Right cardiac atrium (tissue), 5 donors: ENCODE measurements around the gene UNCX. TPM values are rescaled to one million over a fixed set of nuclear protein-coding genes. Genes with fewer than 3 reads are reported as not detected.

ENCODE experiments used
- ATAC-seq, 2 donors: fragments of 200-7000 bp; cut with Tn5 transposase; one replicate each; pipeline versions ENCODE4 v1.8.0 to v1.9.1; 2020; ENCODE audit warnings: moderate library complexity in 2 of 2, mild to moderate bottlenecking in 1 of 2
- DNase-seq, 3 donors: peaks; one replicate each; pipeline ENCODE4 v3.0.0-alpha.2; 2020
- H3K27ac ChIP-seq: one replicate; pipeline ENCODE4 v1.5.1; 2013; ENCODE audit warnings: mild to moderate bottlenecking, low read length, control low read depth, moderate library complexity
- H3K27me3 ChIP-seq: one replicate; pipeline ENCODE4 v1.6.1; 2013; ENCODE audit not compliant: control insufficient read depth, insufficient read depth
- H3K4me1 ChIP-seq: one replicate; pipeline ENCODE4 v1.6.1; 2013; ENCODE audit warnings: low read length; ENCODE audit not compliant: control insufficient read depth, insufficient read depth
- H3K4me3 ChIP-seq: one replicate; pipeline ENCODE4 v1.5.1; 2013; ENCODE audit warnings: low read length, control low read depth
- H3K9me3 ChIP-seq: one replicate; pipeline ENCODE4 v1.6.1; 2013; ENCODE audit warnings: low read length; ENCODE audit not compliant: control insufficient read depth
- WGBS: extraction: QIAGEN DNeasy Blood & Tissue Kit; methylation state at CpG from one replicate; pipeline ENCODE4 v1.1.7; 2013; 5-methylcytosine and 5-hydroxymethylcytosine counted together
- intact Hi-C, 4 donors: fragments of 100-400 bp; cut with DNase I; formaldehyde crosslinking; loops; one replicate each; pipeline versions ENCODE4 v1.11.0 to v1.14.0; 2022 to 2023
- polyA plus RNA-seq: library from polyadenylated mRNA; stranded (reverse); fragments of 200-250 nt; gene quantifications from one replicate; pipeline ENCODE4 v1.2.3, GENCODE V29; 2013
- total RNA-seq, 4 donors: library from RNA; stranded (reverse); fragmentation: NEBNext Ultra II Directional; extraction: Animal tissue kit (Norgen Biotek cat#: 25700); gene quantifications; one replicate each; pipeline ENCODE4 v1.2.1, GENCODE V29; 2021
- donor health status: healthy with polysubstance abuse.
- donor health status: DM: no; HTN: yes; CAD: no.
- donor health status: DM: no; HTN: no; CAD: no.
- donor health status: DM: no; HTN: yes; CAD: no; lungs with severe emphysema.
- donor health status: DM: yes; HTN: yes; CAD: no.

Gene UNCX
- total and polyA plus RNA-seq, 5 donors: not detected

DNA sequence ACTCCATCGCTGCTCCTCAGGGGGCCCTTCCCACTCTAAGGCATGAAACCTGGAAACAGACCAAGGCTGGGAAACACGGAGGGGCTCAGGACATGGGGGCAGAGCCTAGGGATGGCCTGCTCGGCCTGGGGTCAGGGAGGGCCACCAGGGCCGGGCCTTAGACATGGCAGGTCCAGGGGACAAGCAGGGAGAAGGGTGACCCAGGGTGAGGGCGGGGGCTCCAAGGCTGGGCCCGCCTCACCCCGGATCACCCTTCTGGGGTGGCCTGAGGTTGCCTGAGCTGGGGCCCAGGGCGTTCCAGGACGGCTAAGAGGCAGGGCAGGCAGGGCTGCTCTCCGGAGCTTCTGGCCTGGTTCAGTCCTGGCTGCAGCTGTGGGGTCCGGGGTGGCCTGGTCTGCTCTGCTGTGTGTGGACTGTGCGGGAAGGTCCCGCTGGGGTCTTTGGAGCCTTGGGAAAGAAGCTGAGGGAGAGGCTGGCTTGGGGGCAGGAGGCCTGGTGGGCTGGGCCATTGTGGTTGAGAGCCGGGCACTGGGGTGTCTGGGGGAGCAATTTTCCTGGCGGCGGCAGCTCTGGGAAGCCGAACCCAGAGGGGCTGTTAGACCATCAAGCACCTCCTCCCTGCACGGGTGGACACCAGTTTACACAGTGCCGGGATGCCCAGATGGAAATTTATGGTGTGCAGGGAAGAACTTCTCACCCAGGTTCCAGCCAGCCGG lies 52.2 kb downstream of the UNCX start:
- 76% methylated on average over 20 of the region's 20 CpGs for WGBS

DNA sequence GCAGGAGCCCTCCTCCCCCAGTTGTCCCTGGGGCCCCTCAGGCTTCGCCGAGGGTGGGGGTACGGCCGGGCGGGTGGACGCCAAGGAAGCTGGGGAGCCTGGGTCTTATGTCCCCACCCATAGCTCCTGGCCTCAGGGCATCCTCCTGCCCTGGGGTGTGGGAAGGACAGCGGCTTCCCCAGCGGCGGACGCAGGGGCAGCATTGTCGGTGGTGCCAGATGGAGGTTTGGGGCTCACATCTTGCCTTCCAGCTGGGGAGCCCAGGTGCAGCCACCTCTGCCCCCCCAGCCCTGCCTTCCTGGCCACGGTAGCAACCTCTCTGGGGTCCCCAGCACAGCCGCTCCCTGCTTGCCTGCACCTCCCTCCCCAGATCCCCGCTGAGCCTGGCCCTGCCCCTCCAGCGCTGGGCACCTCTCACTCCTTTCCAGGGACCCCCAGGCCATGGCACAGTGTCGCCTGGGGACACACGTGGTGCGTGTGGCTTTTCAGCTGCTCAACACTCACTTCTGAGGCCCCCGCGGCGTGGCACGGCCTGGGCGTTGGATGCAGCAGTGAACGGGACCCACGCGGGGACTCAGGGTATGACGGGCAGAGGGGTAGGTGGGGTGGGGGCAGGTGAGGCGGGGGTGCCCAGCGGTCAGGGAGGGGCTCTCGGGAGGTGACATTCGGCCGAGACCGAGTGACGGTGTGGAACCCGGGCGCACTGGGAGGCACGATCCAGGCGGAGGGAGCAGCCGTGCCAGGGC lies 53.1 kb downstream of the UNCX start:
- no peak for ATAC-seq
- Histone ChIP-seq H3K4me3 (no peak overlapping the region), H3K27me3 (no peaks in the 10 kb centered on the region), H3K27ac (no peak overlapping the region), H3K9me3 (no peaks in the 10 kb centered on the region), H3K4me1 (no peaks in the 10 kb centered on the region)
- intact Hi-C loops: no loop called here
- WGBS: 84% methylated on average over 39 of the region's 39 CpGs
- DNase-seq: peak in 1 of 3 donors; percentile 55

More for the DNA sequence above, 52.2 kb downstream of the UNCX start:
- H3K4me1 ChIP-seq: no peaks in the 10 kb centered on the region
- no peaks in the 10 kb centered on the region for H3K27me3 ChIP-seq
- no peak for ATAC-seq
- no peaks in the 10 kb centered on the region for H3K9me3 ChIP-seq
- H3K27ac ChIP-seq: no peak overlapping the region
- no peak for DNase-seq
- H3K4me3 ChIP-seq: no peak overlapping the region
- intact Hi-C loops: no loop called here

Other genes starting within 250 kb of the UNCX start
- gene CYP2W1, start 249.7 kb upstream of the UNCX start, total RNA-seq: not detected
- not detected for gene CYP2W1, start 249.7 kb upstream of the UNCX start, polyA plus RNA-seq
- 10 to 100 TPM in 2 of 4 donors, 1 to 10 TPM in 2; 4.2 to 19.7 (median 14.1) TPM for gene GPR146, start 188.3 kb upstream of the UNCX start, total RNA-seq
- gene GPR146, start 188.3 kb upstream of the UNCX start, polyA plus RNA-seq: 17.3 TPM
- gene GPER1, start 144.8 kb upstream of the UNCX start, total RNA-seq: 1 to 10 TPM; 3.0 to 6.7 (median 4.5) TPM
- 3.6 TPM for gene GPER1, start 144.8 kb upstream of the UNCX start, polyA plus RNA-seq
- gene ZFAND2A, start 72.7 kb upstream of the UNCX start, total RNA-seq: 10 to 100 TPM in 3 of 4 donors, 1 to 10 TPM in 1; 8.9 to 13.2 (median 11.5) TPM
- gene ZFAND2A, start 72.7 kb upstream of the UNCX start, polyA plus RNA-seq: 19.0 TPM
- 10 to 100 TPM in 3 of 4 donors, 1 to 10 TPM in 1; 9.7 to 18.7 (median 13.4) TPM for gene MICALL2, start 226.6 kb downstream of the UNCX start, total RNA-seq
- 13.0 TPM for gene MICALL2, start 226.6 kb downstream of the UNCX start, polyA plus RNA-seq